Body of pancreas (tissue), 4 donors: ENCODE data around the gene SBSN. TPM values are rescaled to one million over a fixed set of nuclear protein-coding genes. Genes with fewer than 3 reads are reported as not detected.

Experiments used
- ATAC-seq: fragments of 150-250 bp; one replicate; pipeline ENCODE4 v1.9.1; 2016
- DNase-seq, 4 donors: peaks; one replicate each; pipeline ENCODE4 v3.0.0-alpha.2; 2019
- H3K27ac ChIP-seq, 4 donors: fragments of 200-600 bp; sonication (generic); 1 replicate in 3 of 4; 2 replicates in 1 of 4; pipeline versions ENCODE4 v1.5.1 to v1.6.1; 2016 to 2019; ENCODE audit warnings: mild to moderate bottlenecking in 1 of 4, mixed read lengths in 1 of 4, moderate library complexity in 1 of 4
- H3K27me3 ChIP-seq, 2 donors: fragments of 200-600 bp; sonication (generic); one replicate each; pipeline ENCODE4 v1.6.0; 2016; ENCODE audit warnings: mild to moderate bottlenecking in 1 of 2
- H3K36me3 ChIP-seq, 2 donors: fragments of 200-600 bp; sonication (generic); replicated peaks in 1 of 2; 2 replicates each; pipeline ENCODE4 v1.5.1; 2016; ENCODE audit warnings: low read depth in 2 of 2; ENCODE audit not compliant: insufficient read depth in 1 of 2
- H3K4me1 ChIP-seq: fragments of 200-600 bp; sonication (generic); one replicate; pipeline ENCODE4 v1.6.0; 2016
- H3K4me3 ChIP-seq, 2 donors: fragments of 200-600 bp; sonication (generic); 1 replicate in 1 of 2; 2 replicates in 1 of 2; pipeline ENCODE4 v1.5.1; 2016 to 2019
- H3K9me3 ChIP-seq, 3 donors: fragments of 200-600 bp; sonication (generic); 1 replicate in 2 of 3; 2 replicates in 1 of 3; pipeline ENCODE4 v1.5.1; 2016
- CTCF ChIP-seq, 7 experiments: fragments of 450-650 bp in 4 of 7; fragments of 200-600 bp in 3 of 7; sonication (generic) in 3 of 7; IDR thresholded peaks; one replicate each; pipeline ENCODE4 v1.5.1; 2016 to 2019; ENCODE audit warnings: antibody characterized with exemption in 7 of 7
- POLR2A ChIP-seq, 3 donors: fragments of 450-650 bp; IDR thresholded peaks; one replicate each; pipeline ENCODE4 v1.6.1; 2016; ENCODE audit warnings: antibody characterized with exemption in 3 of 3, mild to moderate bottlenecking in 2 of 3
- WGBS, 2 donors: methylation state at CpG; one replicate each; pipeline ENCODE4 v1.1.5; 2017; 5-methylcytosine and 5-hydroxymethylcytosine counted together
- intact Hi-C: fragments of 100-400 bp; cut with DNase I; formaldehyde crosslinking; loops from one replicate; pipeline ENCODE4 v1.15.1; 2023
- total RNA-seq, 2 donors: library from RNA; depleted of rRNA; stranded (reverse); fragments of >200 nt; gene quantifications; one replicate each; pipeline ENCODE4 v1.1.0, GENCODE V29; 2016

SBSN gene
- total RNA-seq, 2 donors from 2014 or later: not detected

DNA sequence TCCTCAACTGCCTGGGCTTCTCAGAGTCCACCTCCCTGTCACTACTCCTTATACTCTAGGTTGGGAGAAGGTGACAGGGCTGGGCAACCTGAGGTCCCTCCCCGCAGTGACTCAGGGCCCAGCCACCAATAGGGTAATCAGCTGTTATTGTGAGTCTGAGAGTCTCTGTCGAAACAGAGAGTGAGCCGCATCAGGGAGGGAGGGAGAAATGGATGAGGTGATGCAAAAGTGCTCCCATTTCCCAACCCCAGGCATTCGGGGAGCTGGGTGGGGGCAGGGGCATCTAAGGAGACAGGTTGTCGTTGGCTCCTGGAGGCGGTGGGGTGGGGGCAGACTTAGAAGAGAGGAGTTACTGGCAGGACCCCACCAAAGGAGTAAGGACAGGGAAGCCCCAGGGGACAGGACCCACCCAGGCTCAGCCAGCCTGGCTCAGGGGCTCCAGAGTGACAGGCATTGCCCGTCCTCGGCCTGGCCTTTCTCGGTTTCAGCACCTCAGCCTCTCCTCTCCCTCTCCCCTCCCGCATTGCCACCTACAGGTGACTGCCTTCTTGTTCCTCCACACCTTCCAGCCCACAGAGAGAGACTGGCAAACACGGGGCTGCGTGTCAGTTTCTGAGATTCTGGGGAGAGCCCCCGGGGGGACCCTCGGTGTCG lies 14.4 kb downstream of the SBSN start, which contains the start of gene DMKN:
Gene DMKN (minus strand): TSS at position 22 of the 654 bp plus-strand sequence. CDS start 174 bp downstream, outside the sequence.
- H3K36me3 ChIP-seq: no peaks in the 10 kb centered on the region
- ATAC-seq (no peak), DNase-seq (no peak)
- 36 to 40% methylated on average over 9 to 13 of the region's 15 CpGs for WGBS, 2 donors
- no peaks in the 10 kb centered on the region for H3K9me3 ChIP-seq
- H3K27ac ChIP-seq: no peak within 1 kb of the TSS
- TF ChIP-seq CTCF (IDR thresholded peaks at IDR 0.05) (no peak), POLR2A (IDR thresholded peaks at IDR 0.05) (no peak)
- peaks cover 10% of the 10 kb centered on the region for H3K4me1 ChIP-seq
- H3K27me3 ChIP-seq: no peaks in the 10 kb centered on the region
- intact Hi-C loops: no loop called here
- no peak within 1 kb of the TSS for H3K4me3 ChIP-seq

GRCh38 chr19:35512831-35513627 lies 15.1 kb downstream of the SBSN start:
- no peak for DNase-seq
- intact Hi-C loops: no loop called here
- no peaks in the 10 kb centered on the region for H3K36me3 ChIP-seq
- H3K27me3 ChIP-seq: no peaks in the 10 kb centered on the region
- no peak overlapping the region for H3K27ac ChIP-seq
- H3K4me1 ChIP-seq: peaks cover 18% of the 10 kb centered on the region
- H3K9me3 ChIP-seq: no peaks in the 10 kb centered on the region
- ATAC-seq: no peak
- no peak overlapping the region for H3K4me3 ChIP-seq
- WGBS, 2 donors: 71 to 77% methylated on average over 9 to 15 of the region's 15 CpGs
- TF ChIP-seq POLR2A (IDR thresholded peaks at IDR 0.05) (no peak), CTCF (IDR thresholded peaks at IDR 0.05) (no peak)

DNA sequence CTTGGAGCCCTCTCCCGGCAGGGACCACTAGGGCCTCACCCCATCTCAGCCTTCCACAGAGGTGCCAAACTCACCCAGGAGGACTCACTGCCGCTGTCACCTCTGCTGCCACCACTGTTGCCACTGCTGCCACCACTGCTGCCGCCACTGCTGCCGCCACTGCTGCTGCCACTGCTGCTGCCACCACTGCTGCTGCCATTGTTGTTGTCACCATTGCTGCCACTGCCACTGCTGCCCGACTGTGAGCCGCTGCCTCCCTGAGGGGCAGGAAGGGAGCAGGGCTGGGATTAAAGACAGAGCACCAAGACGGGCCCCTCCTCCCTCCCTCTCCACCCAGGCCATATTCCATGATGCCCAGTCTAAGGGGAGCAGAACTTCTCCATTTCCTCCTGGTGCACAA lies 16.8 kb downstream of the SBSN start:
- H3K27me3 ChIP-seq: no peaks in the 10 kb centered on the region
- TF ChIP-seq CTCF (IDR thresholded peaks at IDR 0.05): no peak
- TF ChIP-seq POLR2A (IDR thresholded peaks at IDR 0.05): no peak
- ATAC-seq (no peak), DNase-seq (no peak)
- no peak overlapping the region for H3K27ac ChIP-seq
- H3K9me3 ChIP-seq: no peaks in the 10 kb centered on the region
- no peaks in the 10 kb centered on the region for H3K36me3 ChIP-seq
- no peak overlapping the region for H3K4me3 ChIP-seq
- 60 to 78% methylated on average over 4 to 7 of the region's 7 CpGs for WGBS, 2 donors
- peaks cover 19% of the 10 kb centered on the region for H3K4me1 ChIP-seq
- intact Hi-C loops: no loop called here

- H3K27me3 ChIP-seq: no peaks in the 10 kb centered on the region
- WGBS, 2 donors: 0 to 16% methylated on average over 4 to 14 of the region's 15 CpGs
- TF ChIP-seq POLR2A (IDR thresholded peaks at IDR 0.05) (no peak), CTCF (IDR thresholded peaks at IDR 0.05) (no peak)
- ATAC-seq (peak; percentile 7), DNase-seq (no peak)
- no peaks in the 10 kb centered on the region for H3K9me3 ChIP-seq
- intact Hi-C loops: no loop called here
- no peaks in the 10 kb centered on the region for H3K36me3 ChIP-seq
- peaks cover 19% of the 10 kb centered on the region for H3K4me1 ChIP-seq
- H3K4me3 ChIP-seq: no peak overlapping the region
- H3K27ac ChIP-seq: peak overlapping the region; percentile 74 to 92 (median 90)
Measured at GRCh38 chr19:35510626-35510964, 17.5 kb downstream of the SBSN start.
